DND-41 (cell line): ENCODE data around the gene MAP3K6.

Experiments used
- ATAC-seq: fragments of 200-7000 bp; cut with Tn5 transposase; 3 replicates; pipeline ENCODE4 v1.9.1; 2021; ENCODE audit warnings: low read depth; ENCODE audit not compliant: insufficient read depth
- DNase-seq: peaks from one replicate; pipeline ENCODE4 v3.0.0-alpha.2; 2020
- H2AFZ ChIP-seq: 2 replicates; pipeline ENCODE4 v1.6.0; 2012; ENCODE audit warnings: low read depth, low read length
- H3K27ac ChIP-seq: 2 replicates; pipeline ENCODE4 v1.5.1; 2012; ENCODE audit warnings: low read length, inconsistent platforms
- H3K27me3 ChIP-seq: fragments of 200-600 bp; sonication (generic); 2 replicates; pipeline ENCODE4 v1.6.0; 2012; ENCODE audit warnings: low read length, mild to moderate bottlenecking, inconsistent platforms; ENCODE audit not compliant: insufficient read depth, poor library complexity
- H3K36me3 ChIP-seq: 2 replicates; pipeline ENCODE4 v1.5.1; 2012; ENCODE audit warnings: low read length, inconsistent platforms; ENCODE audit not compliant: insufficient read depth
- H3K4me1 ChIP-seq: 2 replicates; pipeline ENCODE4 v1.5.1; 2012; ENCODE audit warnings: mild to moderate bottlenecking, low read length; ENCODE audit not compliant: insufficient read depth
- H3K4me2 ChIP-seq: 2 replicates; pipeline ENCODE4 v1.6.0; 2012; ENCODE audit warnings: mild to moderate bottlenecking, moderate library complexity, low read length, inconsistent platforms; ENCODE audit not compliant: insufficient read depth
- H3K4me3 ChIP-seq, 2 experiments: fragments of 200-600 bp in 1 of 2; shearing (Covaris generic) in 1 of 2; 2 replicates each; pipeline ENCODE4 v1.5.1; 2012 to 2016; ENCODE audit warnings: inconsistent platforms in 2 of 2, low read length in 2 of 2, mild to moderate bottlenecking in 2 of 2, low read depth in 1 of 2, moderate library complexity in 1 of 2
- H3K79me2 ChIP-seq: 2 replicates; pipeline ENCODE4 v1.6.0; 2012; ENCODE audit warnings: low read length, inconsistent platforms; ENCODE audit not compliant: insufficient read depth
- H3K9ac ChIP-seq: 2 replicates; pipeline ENCODE4 v1.6.0; 2012; ENCODE audit warnings: low read depth, mild to moderate bottlenecking, inconsistent platforms, low read length, moderate library complexity
- H3K9me3 ChIP-seq: 2 replicates; pipeline ENCODE4 v1.5.1; 2012; ENCODE audit warnings: low read length, moderate library complexity, mild to moderate bottlenecking, inconsistent platforms; ENCODE audit not compliant: insufficient read depth, severe bottlenecking
- H4K20me1 ChIP-seq: 2 replicates; pipeline ENCODE4 v1.6.0; 2012; ENCODE audit warnings: low read length; ENCODE audit not compliant: insufficient read depth
- EZH2 ChIP-seq: IDR thresholded peaks from 3 replicates; pipeline ENCODE4 v1.6.1; 2012; ENCODE audit warnings: borderline replicate concordance, low read depth, mild to moderate bottlenecking, moderate library complexity, low read length, inconsistent platforms; ENCODE audit not compliant: severe bottlenecking
- TF ChIP-seq, protein P1 (sequence below): IDR thresholded peaks from 2 replicates; pipeline ENCODE4 v1.5.1; 2012; ENCODE audit warnings: borderline replicate concordance, low read length, moderate library complexity, mild to moderate bottlenecking; ENCODE audit not compliant: poor library complexity, severe bottlenecking; ENCODE audit errors: extremely low read depth

Gene MAP3K6

DNA sequence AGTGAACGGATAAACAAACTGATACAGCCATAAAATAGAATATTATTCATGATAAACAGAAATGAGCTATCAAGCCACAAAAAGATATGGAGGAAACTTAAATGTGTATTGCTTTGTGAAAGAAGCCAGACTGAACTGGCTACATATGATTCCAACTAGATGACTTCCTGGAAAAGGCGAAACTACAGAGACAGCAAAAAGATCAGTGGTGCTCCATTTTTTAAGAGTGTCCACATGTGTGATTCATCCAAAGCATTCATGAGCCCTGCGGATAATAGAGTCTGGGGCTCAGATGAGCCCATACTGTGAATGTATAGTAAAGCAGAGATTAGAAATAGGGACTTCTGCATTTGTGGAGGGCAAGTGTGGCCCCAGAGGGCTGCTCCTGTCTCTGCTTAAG, 52.6 kb downstream of the MAP3K6 start:
- no peaks in the 10 kb centered on the region for H4K20me1 ChIP-seq
- H3K4me3 ChIP-seq: no peak overlapping the region
- no peak overlapping the region for H3K4me2 ChIP-seq
- no peak overlapping the region for H3K27ac ChIP-seq
- H3K27me3 ChIP-seq: no peaks in the 10 kb centered on the region
- H3K36me3 ChIP-seq: no peaks in the 10 kb centered on the region
- no peak for ATAC-seq
- no peak overlapping the region for H2AFZ ChIP-seq
- no peaks in the 10 kb centered on the region for H3K79me2 ChIP-seq
- DNase-seq: no peak
- H3K9me3 ChIP-seq: no peaks in the 10 kb centered on the region
- no peak for TF ChIP-seq EZH2
- TF ChIP-seq, protein P1, sequence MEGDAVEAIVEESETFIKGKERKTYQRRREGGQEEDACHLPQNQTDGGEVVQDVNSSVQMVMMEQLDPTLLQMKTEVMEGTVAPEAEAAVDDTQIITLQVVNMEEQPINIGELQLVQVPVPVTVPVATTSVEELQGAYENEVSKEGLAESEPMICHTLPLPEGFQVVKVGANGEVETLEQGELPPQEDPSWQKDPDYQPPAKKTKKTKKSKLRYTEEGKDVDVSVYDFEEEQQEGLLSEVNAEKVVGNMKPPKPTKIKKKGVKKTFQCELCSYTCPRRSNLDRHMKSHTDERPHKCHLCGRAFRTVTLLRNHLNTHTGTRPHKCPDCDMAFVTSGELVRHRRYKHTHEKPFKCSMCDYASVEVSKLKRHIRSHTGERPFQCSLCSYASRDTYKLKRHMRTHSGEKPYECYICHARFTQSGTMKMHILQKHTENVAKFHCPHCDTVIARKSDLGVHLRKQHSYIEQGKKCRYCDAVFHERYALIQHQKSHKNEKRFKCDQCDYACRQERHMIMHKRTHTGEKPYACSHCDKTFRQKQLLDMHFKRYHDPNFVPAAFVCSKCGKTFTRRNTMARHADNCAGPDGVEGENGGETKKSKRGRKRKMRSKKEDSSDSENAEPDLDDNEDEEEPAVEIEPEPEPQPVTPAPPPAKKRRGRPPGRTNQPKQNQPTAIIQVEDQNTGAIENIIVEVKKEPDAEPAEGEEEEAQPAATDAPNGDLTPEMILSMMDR: no peak
- no peaks in the 10 kb centered on the region for H3K4me1 ChIP-seq
- no peak overlapping the region for H3K9ac ChIP-seq

DNA sequence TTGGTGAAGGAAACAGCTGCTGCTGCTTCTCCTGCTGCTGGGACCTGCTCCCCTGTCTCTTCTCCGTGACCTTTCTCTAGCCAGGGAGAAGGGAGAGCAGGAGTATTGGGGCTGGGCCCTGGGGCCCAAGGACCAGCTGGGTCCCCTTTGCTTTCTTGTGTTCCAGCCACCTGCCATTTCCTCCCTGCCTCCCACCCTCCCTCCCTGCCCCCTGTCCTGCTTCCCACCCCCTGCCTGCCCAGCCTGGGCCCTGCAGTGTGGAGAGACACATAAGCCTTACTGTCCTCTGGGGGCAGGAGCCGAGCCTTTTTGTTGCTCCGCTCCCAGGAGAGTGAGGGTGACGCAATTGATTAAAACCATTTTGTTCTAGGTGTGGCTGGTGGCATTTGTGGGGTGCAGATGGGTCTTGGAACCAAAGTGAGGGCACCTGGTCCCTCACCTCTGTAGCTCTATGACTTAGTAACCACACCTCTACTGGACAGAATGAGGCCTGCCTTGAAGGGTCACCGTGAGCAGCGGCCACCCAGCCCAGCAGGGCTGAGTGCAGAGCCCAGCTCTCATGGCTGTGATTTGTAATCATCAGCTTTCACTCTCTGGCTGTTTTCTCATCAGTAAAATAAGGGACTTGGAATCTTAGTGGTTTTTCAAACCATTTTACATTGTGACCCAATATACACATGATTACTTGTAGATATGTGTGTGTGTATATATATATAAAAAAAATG, 58.7 kb downstream of the MAP3K6 start:
- H3K9me3 ChIP-seq: no peaks in the 10 kb centered on the region
- no peaks in the 10 kb centered on the region for H4K20me1 ChIP-seq
- peaks cover 6% of the 10 kb centered on the region; the same call in 1 of the 2 replicates for H3K36me3 ChIP-seq
- H3K79me2 ChIP-seq: no peaks in the 10 kb centered on the region
- H3K4me2 ChIP-seq: no peak overlapping the region
- no peaks in the 10 kb centered on the region for H3K27me3 ChIP-seq
- no peak for ATAC-seq
- H3K9ac ChIP-seq: no peak overlapping the region
- DNase-seq: no peak
- H3K4me1 ChIP-seq: no peaks in the 10 kb centered on the region
- no peak overlapping the region for H3K27ac ChIP-seq
- H2AFZ ChIP-seq: no peak overlapping the region
- H3K4me3 ChIP-seq: no peak overlapping the region
- TF ChIP-seq, protein P1: no peak
- no peak for TF ChIP-seq EZH2

DNA sequence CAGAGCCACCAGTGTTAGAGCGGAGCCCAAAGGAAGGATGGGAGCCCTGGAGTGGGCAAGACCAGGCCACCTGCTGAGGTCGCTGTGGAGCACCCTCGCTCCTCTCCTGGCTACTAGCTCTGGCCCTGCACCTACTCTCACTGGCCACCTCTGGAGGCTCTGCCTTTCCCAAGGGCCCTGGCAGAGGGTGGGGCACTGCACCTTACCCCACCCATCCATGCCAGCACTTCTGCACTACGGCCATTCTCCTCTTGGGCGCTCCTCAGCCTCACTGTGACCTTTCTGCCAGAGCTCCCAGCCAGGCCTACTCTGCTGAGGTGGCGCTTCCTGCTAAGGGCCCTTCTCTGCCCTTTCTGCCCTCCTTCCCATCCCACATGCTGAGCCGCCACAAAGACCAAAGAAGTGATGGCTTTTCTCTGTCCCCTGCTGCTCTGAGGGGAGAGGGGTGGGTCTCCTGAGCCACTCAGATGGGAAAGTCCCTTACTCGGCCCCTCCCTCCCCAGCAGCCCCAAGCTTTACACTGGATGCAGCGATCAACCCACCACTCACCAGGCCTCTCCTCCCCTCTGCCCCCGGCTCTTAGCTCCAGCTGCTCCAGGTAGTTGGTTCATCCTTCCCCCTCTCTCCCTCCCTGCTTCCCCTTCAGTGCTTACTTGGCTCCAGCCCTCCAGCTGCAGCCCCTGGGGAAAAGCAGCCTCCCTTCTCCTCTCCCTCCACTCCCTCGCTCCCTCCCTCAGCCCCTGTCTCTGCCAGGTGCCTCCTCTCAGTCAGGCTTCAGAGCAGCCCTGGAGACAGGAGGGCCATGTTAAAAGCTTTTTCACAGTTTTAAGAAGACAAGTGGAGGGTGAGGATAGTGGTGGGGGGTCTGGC, 59.6 kb downstream of the MAP3K6 start:
- Histone ChIP-seq H4K20me1 (no peaks in the 10 kb centered on the region), H3K27ac (no peak overlapping the region), H3K4me1 (no peaks in the 10 kb centered on the region), H3K9me3 (no peaks in the 10 kb centered on the region), H3K9ac (no peak overlapping the region), H3K36me3 (peaks cover 12% of the 10 kb centered on the region), H2AFZ (no peak overlapping the region), H3K4me3 (no peak overlapping the region), H3K4me2 (no peak overlapping the region), H3K27me3 (no peaks in the 10 kb centered on the region), H3K79me2 (no peaks in the 10 kb centered on the region)
- ATAC-seq (peak; percentile 35; the same call in 1 of the 3 replicates), DNase-seq (no peak)
- no peak for TF ChIP-seq EZH2
- TF ChIP-seq, protein P1: no peak
